ENCODE data around the gene ZDHHC12. TPM values are rescaled to one million over a fixed set of nuclear protein-coding genes. Genes with fewer than 3 reads are reported as not detected.

Gene ZDHHC12
- total and polyA plus RNA-seq, 2 of the 8 experiments (the other 6 are each of a cell fraction or from before 2014, with no cell fraction given) = 35.0 to 93.8 TPM

DNA sequence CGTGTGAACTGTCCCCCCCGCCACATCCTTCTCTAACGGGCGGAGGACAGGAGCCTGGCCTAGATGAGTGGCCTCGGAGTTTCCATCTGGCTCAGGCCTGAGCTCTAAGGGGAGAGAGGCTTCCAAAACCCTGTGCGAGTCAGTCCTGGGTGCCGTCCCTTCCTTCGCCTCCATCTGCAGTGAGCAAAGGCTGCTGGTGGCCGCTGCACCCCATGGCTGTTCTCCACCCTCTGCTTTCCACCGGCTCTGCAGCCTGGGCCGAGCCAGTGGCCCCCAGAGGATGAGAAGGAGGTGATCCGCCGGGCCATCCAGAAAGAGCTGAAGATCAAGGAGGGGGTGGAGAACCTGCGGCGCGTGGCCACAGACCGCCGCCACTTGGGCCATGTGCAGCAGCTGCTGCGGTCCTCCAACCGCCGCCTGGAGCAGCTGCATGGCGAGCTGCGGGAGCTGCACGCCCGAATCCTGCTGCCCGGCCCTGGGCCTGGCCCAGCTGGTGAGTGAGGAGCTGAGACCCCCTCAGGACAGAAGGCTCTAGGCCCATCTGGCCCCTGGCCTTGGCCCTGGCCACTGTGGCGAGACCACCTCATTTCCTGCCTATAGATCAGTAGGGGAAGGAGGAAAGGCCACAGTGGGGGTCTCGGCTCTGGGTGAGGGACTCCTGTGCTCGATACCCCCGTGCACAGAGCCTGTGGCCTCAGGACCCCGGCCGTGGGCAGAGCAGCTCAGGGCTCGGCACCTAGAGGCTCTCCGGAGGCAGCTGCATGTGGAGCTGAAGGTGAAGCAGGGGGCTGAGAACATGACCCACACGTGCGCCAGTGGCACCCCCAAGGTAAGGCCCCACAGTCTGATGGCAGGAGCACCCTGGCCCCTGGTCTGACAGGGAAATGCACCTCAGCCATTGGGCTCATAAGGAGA lies 18.6 kb downstream of the ZDHHC12 start (continued):
- TF ChIP-seq, protein P1, sequence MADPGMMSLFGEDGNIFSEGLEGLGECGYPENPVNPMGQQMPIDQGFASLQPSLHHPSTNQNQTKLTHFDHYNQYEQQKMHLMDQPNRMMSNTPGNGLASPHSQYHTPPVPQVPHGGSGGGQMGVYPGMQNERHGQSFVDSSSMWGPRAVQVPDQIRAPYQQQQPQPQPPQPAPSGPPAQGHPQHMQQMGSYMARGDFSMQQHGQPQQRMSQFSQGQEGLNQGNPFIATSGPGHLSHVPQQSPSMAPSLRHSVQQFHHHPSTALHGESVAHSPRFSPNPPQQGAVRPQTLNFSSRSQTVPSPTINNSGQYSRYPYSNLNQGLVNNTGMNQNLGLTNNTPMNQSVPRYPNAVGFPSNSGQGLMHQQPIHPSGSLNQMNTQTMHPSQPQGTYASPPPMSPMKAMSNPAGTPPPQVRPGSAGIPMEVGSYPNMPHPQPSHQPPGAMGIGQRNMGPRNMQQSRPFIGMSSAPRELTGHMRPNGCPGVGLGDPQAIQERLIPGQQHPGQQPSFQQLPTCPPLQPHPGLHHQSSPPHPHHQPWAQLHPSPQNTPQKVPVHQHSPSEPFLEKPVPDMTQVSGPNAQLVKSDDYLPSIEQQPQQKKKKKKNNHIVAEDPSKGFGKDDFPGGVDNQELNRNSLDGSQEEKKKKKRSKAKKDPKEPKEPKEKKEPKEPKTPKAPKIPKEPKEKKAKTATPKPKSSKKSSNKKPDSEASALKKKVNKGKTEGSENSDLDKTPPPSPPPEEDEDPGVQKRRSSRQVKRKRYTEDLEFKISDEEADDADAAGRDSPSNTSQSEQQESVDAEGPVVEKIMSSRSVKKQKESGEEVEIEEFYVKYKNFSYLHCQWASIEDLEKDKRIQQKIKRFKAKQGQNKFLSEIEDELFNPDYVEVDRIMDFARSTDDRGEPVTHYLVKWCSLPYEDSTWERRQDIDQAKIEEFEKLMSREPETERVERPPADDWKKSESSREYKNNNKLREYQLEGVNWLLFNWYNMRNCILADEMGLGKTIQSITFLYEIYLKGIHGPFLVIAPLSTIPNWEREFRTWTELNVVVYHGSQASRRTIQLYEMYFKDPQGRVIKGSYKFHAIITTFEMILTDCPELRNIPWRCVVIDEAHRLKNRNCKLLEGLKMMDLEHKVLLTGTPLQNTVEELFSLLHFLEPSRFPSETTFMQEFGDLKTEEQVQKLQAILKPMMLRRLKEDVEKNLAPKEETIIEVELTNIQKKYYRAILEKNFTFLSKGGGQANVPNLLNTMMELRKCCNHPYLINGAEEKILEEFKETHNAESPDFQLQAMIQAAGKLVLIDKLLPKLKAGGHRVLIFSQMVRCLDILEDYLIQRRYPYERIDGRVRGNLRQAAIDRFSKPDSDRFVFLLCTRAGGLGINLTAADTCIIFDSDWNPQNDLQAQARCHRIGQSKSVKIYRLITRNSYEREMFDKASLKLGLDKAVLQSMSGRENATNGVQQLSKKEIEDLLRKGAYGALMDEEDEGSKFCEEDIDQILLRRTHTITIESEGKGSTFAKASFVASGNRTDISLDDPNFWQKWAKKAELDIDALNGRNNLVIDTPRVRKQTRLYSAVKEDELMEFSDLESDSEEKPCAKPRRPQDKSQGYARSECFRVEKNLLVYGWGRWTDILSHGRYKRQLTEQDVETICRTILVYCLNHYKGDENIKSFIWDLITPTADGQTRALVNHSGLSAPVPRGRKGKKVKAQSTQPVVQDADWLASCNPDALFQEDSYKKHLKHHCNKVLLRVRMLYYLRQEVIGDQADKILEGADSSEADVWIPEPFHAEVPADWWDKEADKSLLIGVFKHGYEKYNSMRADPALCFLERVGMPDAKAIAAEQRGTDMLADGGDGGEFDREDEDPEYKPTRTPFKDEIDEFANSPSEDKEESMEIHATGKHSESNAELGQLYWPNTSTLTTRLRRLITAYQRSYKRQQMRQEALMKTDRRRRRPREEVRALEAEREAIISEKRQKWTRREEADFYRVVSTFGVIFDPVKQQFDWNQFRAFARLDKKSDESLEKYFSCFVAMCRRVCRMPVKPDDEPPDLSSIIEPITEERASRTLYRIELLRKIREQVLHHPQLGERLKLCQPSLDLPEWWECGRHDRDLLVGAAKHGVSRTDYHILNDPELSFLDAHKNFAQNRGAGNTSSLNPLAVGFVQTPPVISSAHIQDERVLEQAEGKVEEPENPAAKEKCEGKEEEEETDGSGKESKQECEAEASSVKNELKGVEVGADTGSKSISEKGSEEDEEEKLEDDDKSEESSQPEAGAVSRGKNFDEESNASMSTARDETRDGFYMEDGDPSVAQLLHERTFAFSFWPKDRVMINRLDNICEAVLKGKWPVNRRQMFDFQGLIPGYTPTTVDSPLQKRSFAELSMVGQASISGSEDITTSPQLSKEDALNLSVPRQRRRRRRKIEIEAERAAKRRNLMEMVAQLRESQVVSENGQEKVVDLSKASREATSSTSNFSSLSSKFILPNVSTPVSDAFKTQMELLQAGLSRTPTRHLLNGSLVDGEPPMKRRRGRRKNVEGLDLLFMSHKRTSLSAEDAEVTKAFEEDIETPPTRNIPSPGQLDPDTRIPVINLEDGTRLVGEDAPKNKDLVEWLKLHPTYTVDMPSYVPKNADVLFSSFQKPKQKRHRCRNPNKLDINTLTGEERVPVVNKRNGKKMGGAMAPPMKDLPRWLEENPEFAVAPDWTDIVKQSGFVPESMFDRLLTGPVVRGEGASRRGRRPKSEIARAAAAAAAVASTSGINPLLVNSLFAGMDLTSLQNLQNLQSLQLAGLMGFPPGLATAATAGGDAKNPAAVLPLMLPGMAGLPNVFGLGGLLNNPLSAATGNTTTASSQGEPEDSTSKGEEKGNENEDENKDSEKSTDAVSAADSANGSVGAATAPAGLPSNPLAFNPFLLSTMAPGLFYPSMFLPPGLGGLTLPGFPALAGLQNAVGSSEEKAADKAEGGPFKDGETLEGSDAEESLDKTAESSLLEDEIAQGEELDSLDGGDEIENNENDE (IDR thresholded peaks at IDR 0.05; ENCODE audit: insufficient replicate concordance, low read length) = no peak
- TF ChIP-seq NRF1 (IDR thresholded peaks at IDR 0.05; ENCODE audit: low read depth, low read length) = no peak
- TF ChIP-seq CEBPB (IDR thresholded peaks at IDR 0.05; ENCODE audit: low read depth, low read length) = no peak
- no peak for TF ChIP-seq SIX5 (IDR thresholded peaks at IDR 0.05; ENCODE audit: low read depth, low read length)
- no peak for TF ChIP-seq KDM4A (IDR thresholded peaks at IDR 0.05; ENCODE audit: low read depth, low read length, severe bottlenecking)
- TF ChIP-seq PHF8 (conservative IDR thresholded peaks at IDR 0.05; ENCODE audit: low read depth, low read length) = no peak

All from H1 (cell line).